MM.1S (cell line): Measurements from ENCODE around the gene HEPN1.

Experiments
- DNase-seq: peaks from one replicate; pipeline ENCODE4 v3.0.0-alpha.2; 2015
- H2AFZ ChIP-seq: fragments of 300-600 bp; sonication (generic); 2 replicates; pipeline ENCODE4 v1.6.0; 2016; ENCODE audit warnings: antibody characterized with exemption, low read length
- H3F3A ChIP-seq: fragments of 300-600 bp; sonication (generic); 2 replicates; pipeline ENCODE4 v1.6.1; 2016; ENCODE audit warnings: mild to moderate bottlenecking, antibody characterized with exemption, low read length, moderate library complexity, mixed read lengths; ENCODE audit not compliant: insufficient read depth
- H3K27ac ChIP-seq: fragments of 300-600 bp; sonication (generic); 2 replicates; pipeline ENCODE4 v1.5.1; 2016; ENCODE audit warnings: mild to moderate bottlenecking, low read length
- H3K27me3 ChIP-seq: fragments of 300-600 bp; sonication (generic); replicated peaks from 2 replicates; pipeline ENCODE4 v1.6.0; 2016; ENCODE audit warnings: low read length; ENCODE audit not compliant: insufficient read depth
- H3K36me3 ChIP-seq: fragments of 300-600 bp; sonication (generic); replicated peaks from 2 replicates; pipeline ENCODE4 v1.6.1; 2016; ENCODE audit warnings: mild to moderate bottlenecking, low read length, mixed read lengths; ENCODE audit not compliant: insufficient read depth
- H3K4me1 ChIP-seq: fragments of 300-600 bp; sonication (generic); 2 replicates; pipeline ENCODE4 v1.6.1; 2016; ENCODE audit warnings: low read length, mixed read lengths
- H3K4me2 ChIP-seq: fragments of 300-600 bp; sonication (generic); 2 replicates; pipeline ENCODE4 v1.6.0; 2016; ENCODE audit warnings: low read depth, low read length
- H3K4me3 ChIP-seq: fragments of 300-600 bp; sonication (generic); 2 replicates; pipeline ENCODE4 v1.5.1; 2016; ENCODE audit warnings: low read length, mixed read lengths
- H3K79me2 ChIP-seq: fragments of 300-600 bp; sonication (generic); 2 replicates; pipeline ENCODE4 v1.6.1; 2016; ENCODE audit warnings: mixed run types, low read length, mixed read lengths
- H3K9ac ChIP-seq: fragments of 300-600 bp; sonication (generic); 2 replicates; pipeline ENCODE4 v1.6.1; 2016; ENCODE audit warnings: low read length, mixed read lengths
- H3K9me2 ChIP-seq: fragments of 300-600 bp; sonication (generic); replicated peaks from 2 replicates; pipeline ENCODE4 v1.6.1; 2016; ENCODE audit warnings: mild to moderate bottlenecking, low read length, mixed read lengths; ENCODE audit not compliant: insufficient read depth
- H3K9me3 ChIP-seq: fragments of 300-600 bp; sonication (generic); replicated peaks from 2 replicates; pipeline ENCODE4 v1.6.1; 2016; ENCODE audit warnings: mild to moderate bottlenecking, low read length, mixed read lengths; ENCODE audit not compliant: insufficient read depth
- H4K20me1 ChIP-seq: fragments of 300-600 bp; sonication (generic); 2 replicates; pipeline ENCODE4 v1.6.1; 2016; ENCODE audit warnings: mild to moderate bottlenecking, low read length, moderate library complexity, mixed read lengths; ENCODE audit not compliant: insufficient read depth
- EZH2 ChIP-seq: fragments of 300-600 bp; sonication (generic); optimal IDR thresholded peaks from 2 replicates; pipeline ENCODE3; 2017; ENCODE audit warnings: low read depth, mild to moderate bottlenecking, antibody characterized with exemption, low read length, mixed read lengths
- EZH2phosphoT487 ChIP-seq: fragments of 300-600 bp; sonication (generic); IDR thresholded peaks from 2 replicates; pipeline ENCODE4 v1.6.1; 2018; ENCODE audit warnings: antibody characterized with exemption, low read length
- TF ChIP-seq, protein P1 (sequence below): fragments of 300-600 bp; sonication (generic); IDR thresholded peaks from 2 replicates; pipeline ENCODE4 v1.5.1; 2016; ENCODE audit warnings: antibody characterized with exemption, low read length, mixed read lengths

HEPN1 gene

DNA sequence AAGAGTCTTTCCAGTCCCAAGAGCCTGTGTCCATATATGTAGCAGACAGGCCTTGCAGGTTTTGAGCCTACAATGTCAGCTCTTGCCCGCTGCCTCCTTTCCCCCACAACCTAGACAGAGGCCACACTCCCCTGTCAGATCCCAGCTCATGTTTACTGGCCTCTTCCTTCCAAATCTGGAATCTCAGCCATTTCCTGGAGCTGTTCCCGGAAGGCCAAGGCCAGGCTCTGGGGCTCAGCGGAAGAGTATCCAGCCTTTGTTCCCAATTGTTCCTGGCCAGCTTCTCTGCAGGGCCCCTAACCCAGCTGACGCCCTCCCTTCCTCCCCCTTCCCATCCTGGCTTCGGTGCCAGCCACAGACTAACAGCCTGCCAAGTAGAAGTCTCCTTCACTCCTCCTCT lies 20.3 kb upstream of the HEPN1 start:
- H3K9me2 ChIP-seq = no peaks in the 10 kb centered on the region
- no peaks in the 10 kb centered on the region for H3K36me3 ChIP-seq
- H2AFZ ChIP-seq = no peak overlapping the region
- H3K27me3 ChIP-seq = no peaks in the 10 kb centered on the region
- H3K4me2 ChIP-seq = no peak overlapping the region
- no peaks in the 10 kb centered on the region for H3K9me3 ChIP-seq
- H3F3A ChIP-seq = no peaks in the 10 kb centered on the region
- H3K9ac ChIP-seq = no peak overlapping the region
- H3K4me1 ChIP-seq = no peaks in the 10 kb centered on the region
- H3K27ac ChIP-seq = no peak overlapping the region
- H3K79me2 ChIP-seq = no peaks in the 10 kb centered on the region
- DNase-seq = no peak
- no peaks in the 10 kb centered on the region for H4K20me1 ChIP-seq
- H3K4me3 ChIP-seq = no peak overlapping the region
- TF ChIP-seq, protein P1, sequence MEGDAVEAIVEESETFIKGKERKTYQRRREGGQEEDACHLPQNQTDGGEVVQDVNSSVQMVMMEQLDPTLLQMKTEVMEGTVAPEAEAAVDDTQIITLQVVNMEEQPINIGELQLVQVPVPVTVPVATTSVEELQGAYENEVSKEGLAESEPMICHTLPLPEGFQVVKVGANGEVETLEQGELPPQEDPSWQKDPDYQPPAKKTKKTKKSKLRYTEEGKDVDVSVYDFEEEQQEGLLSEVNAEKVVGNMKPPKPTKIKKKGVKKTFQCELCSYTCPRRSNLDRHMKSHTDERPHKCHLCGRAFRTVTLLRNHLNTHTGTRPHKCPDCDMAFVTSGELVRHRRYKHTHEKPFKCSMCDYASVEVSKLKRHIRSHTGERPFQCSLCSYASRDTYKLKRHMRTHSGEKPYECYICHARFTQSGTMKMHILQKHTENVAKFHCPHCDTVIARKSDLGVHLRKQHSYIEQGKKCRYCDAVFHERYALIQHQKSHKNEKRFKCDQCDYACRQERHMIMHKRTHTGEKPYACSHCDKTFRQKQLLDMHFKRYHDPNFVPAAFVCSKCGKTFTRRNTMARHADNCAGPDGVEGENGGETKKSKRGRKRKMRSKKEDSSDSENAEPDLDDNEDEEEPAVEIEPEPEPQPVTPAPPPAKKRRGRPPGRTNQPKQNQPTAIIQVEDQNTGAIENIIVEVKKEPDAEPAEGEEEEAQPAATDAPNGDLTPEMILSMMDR = no peak
- no peak for TF ChIP-seq EZH2
- TF ChIP-seq EZH2phosphoT487 = no peak

DNA sequence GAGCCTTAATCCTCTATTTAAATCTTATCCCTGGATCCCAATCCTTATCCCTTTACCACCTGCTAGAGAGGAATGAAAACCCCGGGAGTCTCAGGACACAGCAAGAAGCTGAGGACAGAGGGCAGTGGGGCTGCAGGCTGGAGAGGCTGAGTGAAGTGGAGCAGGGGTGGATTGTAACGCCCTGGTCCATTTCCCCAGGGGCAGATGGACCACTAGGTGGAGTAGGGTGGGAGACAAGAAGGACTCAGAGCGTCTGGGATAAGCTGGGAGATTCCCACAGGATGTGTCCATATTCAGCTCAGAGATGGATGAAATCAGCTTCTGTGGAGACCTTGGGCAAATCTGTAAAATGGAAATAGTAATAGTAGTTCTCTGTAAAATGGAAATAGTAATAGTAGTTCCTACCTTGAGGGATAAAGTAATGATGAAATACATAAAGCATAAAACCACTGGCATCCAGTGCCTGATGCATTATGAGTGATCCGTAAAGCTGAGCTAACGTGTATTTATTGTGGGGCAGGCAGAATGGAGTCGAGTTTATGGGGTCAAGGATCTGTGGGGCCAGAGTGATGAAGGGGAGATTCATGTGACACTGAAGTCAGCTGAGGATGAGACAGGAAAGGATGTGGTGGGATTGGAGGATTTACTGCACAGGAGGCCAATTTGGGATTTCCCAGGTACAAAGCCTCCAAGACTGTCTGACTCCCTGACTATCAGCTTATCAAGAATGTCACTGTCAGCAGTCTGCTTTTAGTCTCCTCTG lies 19.5 kb upstream of the HEPN1 start:
- Histone ChIP-seq H3F3A (no peaks in the 10 kb centered on the region), H3K36me3 (no peaks in the 10 kb centered on the region), H3K9me2 (no peaks in the 10 kb centered on the region), H3K4me2 (no peak overlapping the region), H3K4me3 (no peak overlapping the region), H3K27me3 (no peaks in the 10 kb centered on the region), H3K27ac (no peak overlapping the region), H2AFZ (no peak overlapping the region), H3K4me1 (no peaks in the 10 kb centered on the region), H3K9ac (no peak overlapping the region), H3K9me3 (no peaks in the 10 kb centered on the region), H4K20me1 (no peaks in the 10 kb centered on the region), H3K79me2 (no peaks in the 10 kb centered on the region)
- TF ChIP-seq, protein P1 = no peak
- DNase-seq = no peak

DNA sequence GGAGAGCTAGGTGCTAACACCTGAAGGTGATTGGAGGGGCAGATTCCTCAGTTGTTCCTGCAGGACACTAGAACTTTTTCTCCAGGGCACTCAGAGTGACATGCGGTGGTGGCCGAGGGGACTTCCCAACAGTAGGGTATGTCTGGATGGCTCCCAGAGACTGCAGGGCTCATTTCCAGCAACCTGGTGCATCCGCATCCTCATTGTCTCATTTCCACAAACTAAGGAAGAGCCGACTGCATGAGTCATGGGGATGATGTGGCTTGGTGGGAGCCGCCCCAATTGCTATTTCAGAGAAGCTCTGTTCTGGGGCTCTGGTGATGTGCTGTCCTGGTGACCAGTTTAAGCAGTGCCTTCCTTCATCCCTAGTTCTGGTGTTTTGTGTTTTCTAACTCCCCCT lies 18.6 kb upstream of the HEPN1 start:
- Histone ChIP-seq H4K20me1 (no peaks in the 10 kb centered on the region), H3K79me2 (no peaks in the 10 kb centered on the region), H3K9me2 (no peaks in the 10 kb centered on the region), H3K4me3 (no peak overlapping the region), H3K4me1 (no peaks in the 10 kb centered on the region), H3K27me3 (no peaks in the 10 kb centered on the region), H3K4me2 (no peak overlapping the region), H3K9ac (no peak overlapping the region), H3F3A (no peaks in the 10 kb centered on the region), H2AFZ (no peak overlapping the region), H3K36me3 (no peaks in the 10 kb centered on the region), H3K9me3 (no peaks in the 10 kb centered on the region), H3K27ac (no peak overlapping the region)
- TF ChIP-seq EZH2 = no peak
- no peak for TF ChIP-seq EZH2phosphoT487
- TF ChIP-seq, protein P1 = no peak
- DNase-seq = no peak
